Panc1 (cell line): ENCODE measurements around the gene APRT. TPM values are rescaled to one million over a fixed set of nuclear protein-coding genes. Genes with fewer than 3 reads are reported as not detected.
"Not testable (repeated sequence)": the region's sequence is repeated elsewhere in the genome, so short reads cannot be mapped to it uniquely, and the experiment has no call there.

ENCODE experiments used
- ATAC-seq: fragments of 200-7000 bp; cut with Tn5 transposase; 2 replicates; pipeline ENCODE4 v1.9.1; 2020; ENCODE audit warnings: mild to moderate bottlenecking, moderate library complexity
- BruUV-seq: library from RNA; stranded (reverse); fragments of 400-500 nt; replicated peaks from 2 replicates; lab custom pipeline; 2021; lab: Mats Ljungman, UMichigan
- CTCF ChIA-PET: fragments of 300-600 bp; sonication (Branson Sonifier 250); formaldehyde crosslinking; loops from one replicate; lab custom pipeline; 2022; ENCODE audit warnings: antibody characterized with exemption; lab: Charles Lee
- POLR2A ChIA-PET: fragments of 300-600 bp; sonication (Branson Sonifier 250); formaldehyde crosslinking; loops from one replicate; lab custom pipeline; 2022; ENCODE audit warnings: antibody characterized with exemption; lab: Charles Lee
- DNase-seq: peaks from one replicate; pipeline ENCODE4 v3.0.0-alpha.2; 2010; ENCODE audit warnings: low read depth, low spot score
- H3K27ac ChIP-seq: 2 replicates; pipeline ENCODE4 v1.5.1; 2011; ENCODE audit warnings: mild to moderate bottlenecking, low read length, inconsistent platforms
- H3K27me3 ChIP-seq: fragments of 200-500 bp; sonication (Bioruptor generic); 2 replicates; pipeline ENCODE4 v1.6.0; 2014; ENCODE audit warnings: low read length, inconsistent platforms; ENCODE audit not compliant: control insufficient read depth, insufficient read depth
- H3K36me3 ChIP-seq: fragments of 200-500 bp; sonication (Bioruptor generic); 2 replicates; pipeline ENCODE4 v1.5.1; 2014; ENCODE audit warnings: inconsistent platforms, mild to moderate bottlenecking, low read length, moderate library complexity; ENCODE audit not compliant: control insufficient read depth, insufficient read depth
- H3K4me1 ChIP-seq: 2 replicates; pipeline ENCODE4 v1.5.1; 2011; ENCODE audit warnings: inconsistent platforms, mild to moderate bottlenecking, low read length, moderate library complexity; ENCODE audit not compliant: control insufficient read depth, insufficient read depth
- H3K4me3 ChIP-seq, 2 experiments: 2 replicates each; pipeline ENCODE4 v1.5.1; 2011 to 2012; ENCODE audit warnings: low read depth in 2 of 2, low read length in 2 of 2, mild to moderate bottlenecking in 2 of 2, inconsistent platforms in 1 of 2, moderate library complexity in 1 of 2
- H3K9me3 ChIP-seq: fragments of 200-500 bp; sonication (Bioruptor generic); 2 replicates; pipeline ENCODE4 v1.5.1; 2014; ENCODE audit warnings: low read depth, mild to moderate bottlenecking, inconsistent platforms, low read length, moderate library complexity; ENCODE audit not compliant: control insufficient read depth, insufficient read depth
- CTCF ChIP-seq: fragments of 450-650 bp; IDR thresholded peaks from 2 replicates; pipeline ENCODE4 v1.5.1; 2017; ENCODE audit warnings: mild to moderate bottlenecking
- POLR2AphosphoS5 ChIP-seq: IDR thresholded peaks from 2 replicates; pipeline ENCODE4 v1.6.1; 2012; ENCODE audit warnings: mild to moderate bottlenecking, low read depth, low read length, moderate library complexity
- REST ChIP-seq, 2 experiments: IDR thresholded peaks; 2 replicates each; pipeline ENCODE4 v1.6.1; 2011 to 2012; ENCODE audit warnings: low read depth in 2 of 2, control low read depth in 1 of 2, low read length in 1 of 2, mild to moderate bottlenecking in 1 of 2, moderate library complexity in 1 of 2; ENCODE audit not compliant: insufficient read depth in 1 of 2
- SIN3A ChIP-seq: IDR thresholded peaks from 2 replicates; pipeline ENCODE4 v1.6.1; 2012; ENCODE audit warnings: low read depth, mild to moderate bottlenecking, low read length, moderate library complexity, borderline replicate concordance; ENCODE audit not compliant: insufficient read depth
- TCF7L2 ChIP-seq: IDR thresholded peaks from 2 replicates; pipeline ENCODE4 v1.6.1; 2011; ENCODE audit warnings: mild to moderate bottlenecking, low read depth, low read length, inconsistent platforms
- in situ Hi-C: cut with HindIII; loops from 2 replicates; pipeline ENCODE4 v1.10.0; 2016; ENCODE audit warnings: low sequenced_read_pairs, low pct_unique_long_range_greater_than_20kb
- intact Hi-C: fragments of 100-400 bp; cut with micrococcal nuclease; formaldehyde crosslinking; loops from one replicate; pipeline ENCODE4 v1.10.0; 2022; ENCODE audit not compliant: unreplicated experiment
- total RNA-seq: library from RNA; stranded (reverse); gene quantifications from one replicate; pipeline ENCODE4 v1.2.1, GENCODE V29; 2021; ENCODE audit not compliant: unreplicated experiment

The APRT gene
- total RNA-seq, 1 experiment from 2014 or later = 231 TPM

DNA sequence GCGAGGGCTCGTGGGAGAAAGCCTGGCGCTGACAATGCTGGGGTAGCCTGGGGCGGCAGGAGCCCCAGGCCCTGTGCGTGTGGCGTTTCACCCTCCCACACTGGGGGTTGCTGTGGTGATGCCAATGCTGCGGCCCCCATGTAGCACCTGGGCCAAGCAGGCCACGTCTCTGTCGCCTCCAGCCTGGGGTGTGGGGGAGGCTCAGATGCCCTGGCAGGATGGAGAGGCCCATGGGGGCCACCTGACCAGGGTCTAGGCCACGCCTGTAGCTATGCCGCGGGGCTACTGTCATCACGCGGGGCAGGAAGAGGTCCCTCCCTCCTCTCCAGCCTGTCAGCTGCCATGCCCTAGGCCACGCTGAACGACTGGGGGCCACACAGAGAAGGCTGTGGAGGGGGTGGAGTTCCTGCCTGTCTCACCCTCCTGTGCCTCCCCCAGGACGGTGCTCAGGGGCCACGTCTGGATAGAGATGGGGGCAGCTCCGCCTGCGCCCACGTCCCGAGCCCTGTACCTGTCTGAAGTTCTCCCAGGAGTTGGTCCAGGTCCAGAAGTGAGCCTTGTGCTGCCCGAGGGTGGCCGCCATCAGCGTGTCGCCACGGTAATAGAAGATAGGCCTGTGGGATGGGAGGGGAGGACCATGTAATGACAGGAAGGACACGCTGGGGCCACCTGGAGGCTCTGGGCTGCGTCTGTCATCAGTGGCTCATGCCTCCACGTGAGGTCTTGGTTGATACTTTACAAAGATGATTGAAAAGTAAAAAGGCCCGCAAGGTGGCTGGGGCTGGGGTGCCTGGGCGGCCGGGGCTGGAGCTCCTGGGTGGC lies 12.7 kb upstream of the APRT start:
- no peaks in the 10 kb centered on the region for H3K27me3 ChIP-seq
- ChIA-PET POLR2A (no interaction called here), CTCF (no interaction called here)
- in situ Hi-C loops (no loop called here), intact Hi-C loops (no loop called here)
- H3K36me3 ChIP-seq = no peaks in the 10 kb centered on the region
- no peak for TF ChIP-seq POLR2AphosphoS5
- TF ChIP-seq TCF7L2 = no peak
- TF ChIP-seq SIN3A = no peak
- TF ChIP-seq REST (IDR thresholded peaks at IDR 0.05; ENCODE audit: insufficient read depth in 1 of 2, low read depth in 2 of 2, low read length in 1 of 2) = no peak
- no peak for TF ChIP-seq CTCF
- no peak for ATAC-seq
- no peak overlapping the region for H3K4me3 ChIP-seq
- no peak for DNase-seq
- H3K4me1 ChIP-seq = no peaks in the 10 kb centered on the region
- BruUV-seq = no TSS peak
- H3K27ac ChIP-seq = no peak overlapping the region
- H3K9me3 ChIP-seq = no peaks in the 10 kb centered on the region

- POLR2A ChIA-PET, H3K27ac ChIP-seq, CTCF ChIA-PET, H3K4me3 ChIP-seq, H3K36me3 ChIP-seq, H3K9me3 ChIP-seq, H3K4me1 ChIP-seq, DNase-seq, H3K27me3 ChIP-seq, ATAC-seq, in situ Hi-C loops, intact Hi-C loops, BruUV-seq: not testable (repeated sequence)
Observed at GRCh38 chr16:88823646-88824045, 11.9 kb upstream of the APRT start.
